HG03095 (cell line): ENCODE data around the gene WBP2.

ENCODE experiments used
- ATAC-seq: cut with Tn5 transposase; IDR thresholded peaks from one replicate; pipeline ENCODE4 v1.9.1; 2021; ENCODE audit warnings: moderate library complexity; ENCODE audit not compliant: unreplicated experiment

Gene WBP2

GRCh38 chr17:75846692-75847613, 8.2 kb downstream of the WBP2 start:
- ATAC-seq = no peak

DNA sequence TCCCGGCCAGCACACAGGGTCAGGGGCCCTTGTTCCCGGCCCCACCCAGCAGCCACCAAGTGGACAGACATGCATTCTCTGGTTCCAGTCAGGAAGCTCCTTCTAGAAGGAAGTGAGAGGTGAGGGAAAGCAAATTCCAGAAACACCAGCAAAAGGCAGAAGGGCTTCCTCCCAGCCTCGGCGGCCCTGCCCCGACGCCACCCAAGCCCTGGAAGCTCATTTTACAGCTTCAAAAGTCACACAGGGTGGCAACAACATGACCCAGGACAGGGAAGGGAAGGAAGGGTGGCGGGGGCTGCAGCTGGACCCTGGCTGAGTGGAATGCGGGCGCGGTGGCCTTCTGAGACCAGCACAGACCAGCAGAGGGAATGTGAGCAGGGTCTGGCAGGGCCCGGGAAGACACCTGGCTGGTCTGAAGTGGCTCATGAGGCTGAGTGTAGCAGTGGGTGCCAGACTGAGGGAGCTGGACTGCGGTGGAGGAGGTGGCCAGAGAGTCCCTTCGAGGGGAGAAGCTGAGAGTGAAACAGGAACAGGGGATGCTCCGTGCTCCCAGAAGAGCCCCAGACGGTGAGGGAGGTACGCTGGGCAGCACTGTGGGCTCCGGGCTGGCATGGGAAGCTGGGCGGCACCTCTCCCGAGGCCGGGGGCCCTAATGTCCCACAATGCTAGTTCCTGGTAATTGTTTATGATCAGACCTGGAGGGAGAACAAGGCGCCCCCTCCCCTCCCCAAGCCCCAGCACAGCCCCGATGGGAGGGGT, 9.0 kb downstream of the WBP2 start:
- no peak for ATAC-seq

GRCh38 chr17:75845058-75845711, 9.9 kb downstream of the WBP2 start:
- peak; percentile 63 for ATAC-seq

DNA sequence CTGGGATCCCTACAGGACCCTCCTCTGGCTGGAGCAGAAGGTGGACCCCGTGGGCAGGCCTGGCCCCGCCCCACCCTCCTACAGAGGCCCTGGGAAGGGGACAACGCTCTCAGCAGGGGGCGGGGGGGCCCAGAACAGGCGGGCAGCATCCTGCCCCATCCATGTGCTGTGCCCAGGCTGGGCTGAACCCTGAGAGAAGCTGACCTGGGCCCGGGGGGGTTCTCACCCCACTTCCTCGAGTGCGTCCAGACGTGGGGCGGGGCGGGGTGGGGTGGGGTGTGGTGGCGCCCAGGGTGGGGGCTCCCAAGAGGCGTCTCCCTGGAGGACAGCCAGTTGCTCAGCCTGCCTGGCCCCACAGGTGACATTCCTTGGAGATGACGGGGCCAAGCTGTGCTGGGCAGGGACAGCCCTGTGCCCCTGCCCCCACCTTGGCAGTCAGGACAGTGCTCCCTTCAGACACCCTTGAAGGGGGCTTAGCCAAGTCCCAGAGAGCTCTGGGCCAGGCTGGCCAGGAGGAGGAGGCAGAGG, 10.5 kb downstream of the WBP2 start:
- no peak for ATAC-seq

GRCh38 chr17:75843577-75844529, 11.3 kb downstream of the WBP2 start, which contains the start of gene UNC13D:
UNC13D (minus strand) TSS chr17:75844404; CDS start chr17:75844337, 67 bp downstream.
- ATAC-seq = no peak

- no peak for ATAC-seq
These were observed 12.1 kb downstream of the WBP2 start for GRCh38 chr17:75842963-75843576.

DNA sequence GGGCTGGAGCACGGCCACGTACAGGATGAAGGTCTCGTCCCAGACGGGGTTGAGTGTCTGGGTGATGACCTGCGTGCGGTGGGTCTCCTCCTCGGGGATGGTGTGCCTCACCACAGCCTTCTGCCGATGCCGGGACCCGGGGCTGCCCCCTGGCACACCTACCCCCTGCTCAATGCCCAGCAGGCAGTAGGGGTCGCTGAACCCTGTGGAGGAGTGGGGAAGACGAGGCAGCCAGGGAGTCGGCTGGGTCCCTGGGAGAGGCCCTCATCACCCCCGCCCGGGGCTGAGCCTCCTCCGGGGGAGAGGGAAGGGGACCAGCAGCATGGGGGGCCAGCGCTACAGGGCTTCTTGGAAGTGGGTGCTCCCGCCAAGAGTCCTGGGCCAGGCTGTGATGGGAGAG, 12.7 kb downstream of the WBP2 start:
- no peak for ATAC-seq

DNA sequence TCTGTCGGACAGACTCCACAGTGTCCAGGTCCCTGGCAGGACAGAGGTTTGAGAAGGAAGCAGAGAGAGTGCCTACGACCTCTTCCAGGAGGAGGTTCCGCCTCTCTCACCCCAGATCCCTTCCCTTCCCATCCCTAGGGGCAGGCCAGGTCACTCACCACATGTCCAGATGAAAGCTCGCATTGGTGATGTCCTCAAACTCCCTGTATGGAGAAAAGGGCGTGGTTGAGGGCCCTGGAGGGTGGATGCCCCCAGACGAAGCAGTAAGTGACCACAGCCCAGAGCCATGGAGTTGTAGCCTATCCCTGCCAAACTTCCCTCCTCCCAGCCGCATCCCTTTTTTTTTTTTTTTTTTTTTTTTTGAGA, 14.4 kb downstream of the WBP2 start:
- no peak for ATAC-seq

DNA sequence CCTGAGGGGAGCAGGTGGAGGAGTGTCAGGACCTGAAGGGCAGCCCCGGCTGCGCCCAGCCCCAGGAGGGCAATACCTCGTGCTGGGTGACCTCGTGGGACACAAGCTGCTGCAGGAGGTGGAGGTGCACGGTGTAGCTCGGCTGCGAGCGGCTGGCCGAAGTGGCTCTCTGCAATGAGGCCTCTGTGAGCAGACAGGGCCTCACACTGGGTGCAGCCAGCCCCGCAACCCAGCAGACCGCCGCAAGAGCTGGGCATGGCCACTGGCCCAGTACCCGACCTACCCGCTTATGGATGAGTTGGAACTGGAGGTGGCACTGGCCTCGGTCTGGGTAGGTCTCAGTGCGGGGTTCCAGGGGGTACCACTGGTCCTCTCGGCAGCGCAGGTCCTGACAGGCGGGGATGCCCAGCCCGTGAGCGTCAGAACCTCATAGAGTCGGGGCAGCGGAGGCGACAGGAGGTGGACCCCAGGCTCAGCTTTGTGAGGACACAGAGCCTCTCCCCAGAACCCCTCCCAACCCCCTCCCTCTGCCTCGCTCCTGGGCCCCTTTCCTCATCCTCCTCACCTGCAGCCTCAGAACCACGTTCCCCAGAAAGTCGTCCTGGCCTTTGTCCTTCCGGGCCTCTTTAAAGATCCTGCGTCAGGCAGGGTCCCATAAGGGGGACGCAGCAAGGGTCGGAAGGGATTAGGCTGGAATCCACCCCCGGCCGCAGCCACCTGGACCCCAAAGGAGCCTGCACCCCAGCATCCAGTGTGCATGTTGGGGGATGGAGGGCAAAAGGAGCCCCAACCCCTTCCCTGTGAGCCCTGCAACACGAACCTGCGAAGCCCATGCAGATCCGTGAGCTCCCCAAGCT, 15.0 kb downstream of the WBP2 start:
- ATAC-seq = no peak

DNA sequence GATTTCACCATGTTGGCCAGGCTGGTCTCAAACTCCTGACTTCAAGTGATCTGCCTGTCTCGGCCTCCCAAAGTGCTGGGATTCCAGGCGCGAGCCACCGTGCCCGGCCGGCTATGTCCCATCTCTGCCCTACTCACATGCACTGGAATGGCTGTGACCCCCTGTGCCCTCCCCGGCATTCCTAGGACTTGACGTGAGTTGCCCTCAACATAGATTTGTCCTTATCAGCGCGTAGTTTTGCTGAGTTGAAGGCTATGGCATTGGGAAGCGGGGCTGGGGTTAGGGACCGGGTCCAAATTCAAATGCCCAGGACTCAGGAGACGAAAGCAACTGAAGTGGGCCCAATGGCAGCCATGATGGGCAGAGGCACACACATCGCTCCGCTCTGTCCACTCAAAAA, 16.7 kb downstream of the WBP2 start:
- no peak for ATAC-seq

GRCh38 chr17:75837899-75838298, 17.2 kb downstream of the WBP2 start:
- no peak for ATAC-seq

DNA sequence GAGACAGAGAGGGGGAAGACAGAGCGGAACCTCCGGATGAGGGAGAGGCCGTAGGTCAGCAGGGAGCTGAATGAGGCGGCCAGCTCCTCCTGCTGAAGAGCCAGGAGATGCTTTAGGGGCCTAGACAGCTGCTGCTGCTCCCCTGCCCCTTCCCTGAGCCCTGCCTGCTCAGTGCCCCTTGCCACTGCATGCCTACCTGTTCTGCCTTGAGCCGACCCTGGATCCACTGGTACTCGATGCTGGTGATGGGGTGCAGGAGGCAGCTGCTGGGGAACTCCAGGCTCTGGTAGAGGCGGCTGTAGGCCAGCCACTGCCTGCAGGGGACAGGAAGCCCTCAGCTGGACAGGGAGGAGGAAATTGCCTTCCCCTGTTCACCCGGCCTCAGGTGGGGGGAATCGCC, 18.5 kb downstream of the WBP2 start:
- no peak for ATAC-seq

- ATAC-seq = no peak
These were observed 19.5 kb downstream of the WBP2 start for GRCh38 chr17:75835654-75835987.

- ATAC-seq = no peak
These were observed 20.0 kb downstream of the WBP2 start for GRCh38 chr17:75834928-75835653.

DNA sequence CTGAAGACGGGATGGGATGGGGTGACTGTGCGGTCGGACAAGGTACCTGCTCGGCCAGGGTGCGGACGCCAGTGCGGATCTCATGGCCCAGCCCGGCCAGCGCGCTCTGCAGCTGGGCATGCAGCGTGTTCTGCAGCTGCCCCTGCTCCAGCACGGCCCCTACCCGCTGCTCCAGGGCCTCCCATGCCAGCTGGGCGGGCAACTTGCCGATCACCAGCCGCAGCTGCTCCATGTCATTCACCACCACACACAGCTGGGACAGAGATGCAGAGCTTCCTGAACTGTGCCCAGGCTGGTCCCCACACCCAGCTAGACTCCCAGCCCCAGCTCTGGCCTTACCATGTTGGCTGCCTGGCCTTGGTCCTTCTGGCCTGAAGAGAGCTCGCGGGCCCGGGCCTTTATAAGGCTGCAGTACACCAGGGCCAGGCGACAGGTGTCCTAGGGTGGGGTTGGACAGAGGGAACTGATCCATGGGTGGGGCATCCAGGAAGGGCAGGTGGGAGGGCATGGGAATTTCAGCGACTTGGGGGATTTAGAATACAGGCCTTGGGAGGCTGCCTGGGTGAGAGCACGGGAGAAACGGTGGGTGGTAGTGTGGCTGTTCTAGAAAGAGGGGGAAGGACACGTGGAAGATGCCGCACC, 20.7 kb downstream of the WBP2 start:
- no peak for ATAC-seq

GRCh38 chr17:75832652-75833400, 22.3 kb downstream of the WBP2 start:
- no peak for ATAC-seq

DNA sequence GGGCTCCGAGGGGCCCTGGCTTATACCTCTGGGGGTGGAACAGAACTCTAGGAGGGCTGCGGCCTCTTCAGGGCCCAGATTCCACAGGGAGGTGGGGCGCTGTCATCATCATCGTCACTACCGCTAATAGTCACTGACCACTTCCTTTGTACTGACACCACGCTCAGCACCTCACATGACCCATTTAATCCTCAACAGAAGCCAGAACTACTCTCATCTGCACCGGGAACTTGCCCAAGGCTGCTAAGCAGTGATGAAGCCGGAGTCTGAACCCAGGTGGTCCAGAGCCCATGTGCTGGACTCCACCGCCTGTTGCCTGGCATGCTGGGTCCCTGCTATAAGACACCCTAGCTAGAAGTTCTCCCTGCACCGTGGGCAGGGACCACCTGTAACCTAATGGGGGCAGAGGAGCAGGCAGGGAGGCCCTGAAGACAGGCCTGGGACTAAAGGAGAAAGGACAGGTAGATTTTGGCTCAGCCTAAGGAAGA, 22.9 kb downstream of the WBP2 start:
- no peak for ATAC-seq
